ENCODE results near the gene WASL. TPM values are rescaled to one million over a fixed set of nuclear protein-coding genes. Genes with fewer than 3 reads are reported as not detected.

The WASL gene
- total RNA-seq, 2 experiments from 2014 or later: 7.1 to 7.3 TPM

DNA sequence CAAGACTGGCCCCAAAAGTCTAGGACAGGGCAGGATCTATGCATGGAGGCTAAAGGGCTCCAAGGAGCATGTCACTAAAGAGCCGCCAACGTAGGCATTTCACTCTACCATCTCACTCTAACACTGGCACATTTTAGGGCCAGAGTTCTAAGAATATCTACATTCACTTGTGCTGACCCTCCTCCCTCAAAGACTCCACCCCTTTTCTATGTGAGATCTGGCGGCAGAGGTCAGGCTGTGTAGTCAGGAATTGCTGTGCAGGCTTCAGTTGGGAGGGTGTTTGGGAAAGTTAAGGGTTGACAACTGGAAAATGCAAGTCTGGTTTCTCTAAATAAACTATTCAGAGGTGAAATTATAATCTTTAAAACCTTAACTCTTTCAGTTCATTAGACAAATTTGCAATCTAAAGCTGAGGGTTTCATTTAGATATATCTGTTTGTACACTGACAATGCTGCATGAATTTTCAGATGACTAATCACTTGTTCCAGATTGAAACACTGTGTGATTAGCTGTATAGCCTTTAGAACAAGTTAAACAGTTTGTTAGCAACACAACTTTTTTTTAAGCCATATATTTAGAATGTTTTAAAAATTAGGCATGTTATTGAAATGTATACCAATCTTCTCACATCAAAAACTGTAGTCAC, 74.9 kb downstream of the WASL start:
- H3K27me3 Mint-ChIP-seq: no peaks in the 10 kb centered on the region
- CTCF ChIA-PET: interaction anchor here (0.8 kb wide), 1 partner anchor 23 kb away, joined by 3 read pairs; no protein-coding TSS in a partner anchor
- POLR2A ChIA-PET: no interaction called here
- no peaks in the 10 kb centered on the region for H3K9me3 Mint-ChIP-seq
- no peak overlapping the region for H3K27ac Mint-ChIP-seq
- no peaks in the 10 kb centered on the region for H3K4me1 Mint-ChIP-seq
- H3K36me3 Mint-ChIP-seq (ENCODE audit: low read depth): no peaks in the 10 kb centered on the region
- DNase-seq: no peak
- H3K4me3 Mint-ChIP-seq: no peak overlapping the region

DNA sequence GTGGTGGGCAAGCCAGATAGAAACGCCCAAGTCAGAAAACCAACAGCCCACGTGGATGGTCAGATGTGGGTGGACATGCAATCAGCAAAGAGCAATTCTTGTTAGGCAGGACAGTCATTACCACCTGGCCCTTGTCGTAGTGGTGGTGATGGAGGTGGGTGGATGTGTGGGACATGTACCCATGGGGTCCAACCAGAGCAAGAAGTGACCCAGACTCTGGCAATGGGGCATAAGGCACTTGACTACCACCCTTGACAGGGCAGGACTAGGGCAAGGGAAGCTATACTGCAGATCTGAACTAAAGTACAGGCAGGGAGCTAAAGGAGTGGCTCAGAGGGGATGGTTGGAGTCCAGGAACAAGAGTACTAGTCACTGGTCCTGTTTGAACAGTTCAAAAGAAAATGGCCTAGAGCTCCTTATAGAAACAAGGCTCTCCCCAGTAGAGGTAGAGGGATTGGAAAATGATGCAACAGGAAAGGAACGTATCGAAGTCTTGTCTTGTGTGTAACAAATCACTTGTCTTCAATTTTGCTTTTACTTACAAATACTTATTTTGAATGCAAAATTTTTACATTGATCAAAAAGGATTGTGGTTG, 75.6 kb downstream of the WASL start:
- ChIA-PET POLR2A (no interaction called here), CTCF (no interaction called here)
- H3K27ac Mint-ChIP-seq: no peak overlapping the region
- no peak overlapping the region for H3K4me3 Mint-ChIP-seq
- H3K27me3 Mint-ChIP-seq: no peaks in the 10 kb centered on the region
- H3K36me3 Mint-ChIP-seq (ENCODE audit: low read depth): no peaks in the 10 kb centered on the region
- no peaks in the 10 kb centered on the region for H3K4me1 Mint-ChIP-seq
- no peak for DNase-seq
- H3K9me3 Mint-ChIP-seq: no peaks in the 10 kb centered on the region

DNA sequence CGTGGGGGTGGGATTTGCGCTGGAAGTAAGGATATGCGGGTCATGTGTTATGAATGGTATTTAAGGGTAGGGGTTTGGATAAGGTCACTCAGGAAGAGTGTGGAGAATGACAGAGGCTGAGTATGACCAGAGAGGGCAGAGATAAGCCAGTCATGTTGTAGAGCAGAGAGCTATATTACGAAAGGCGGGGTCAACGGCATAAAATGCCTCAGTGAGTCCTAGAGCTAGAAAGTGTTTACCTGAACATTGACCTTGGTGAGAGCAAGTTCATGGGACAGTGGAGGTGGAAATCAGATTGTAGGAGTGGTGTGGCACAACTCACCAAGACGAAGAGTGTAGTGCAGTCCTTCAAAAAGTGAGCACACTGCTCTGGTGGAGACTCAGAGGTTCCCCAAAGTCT, 79.3 kb downstream of the WASL start:
- Mint-ChIP-seq H3K27me3 (no peaks in the 10 kb centered on the region), H3K9me3 (no peaks in the 10 kb centered on the region), H3K4me3 (no peak overlapping the region)

DNA sequence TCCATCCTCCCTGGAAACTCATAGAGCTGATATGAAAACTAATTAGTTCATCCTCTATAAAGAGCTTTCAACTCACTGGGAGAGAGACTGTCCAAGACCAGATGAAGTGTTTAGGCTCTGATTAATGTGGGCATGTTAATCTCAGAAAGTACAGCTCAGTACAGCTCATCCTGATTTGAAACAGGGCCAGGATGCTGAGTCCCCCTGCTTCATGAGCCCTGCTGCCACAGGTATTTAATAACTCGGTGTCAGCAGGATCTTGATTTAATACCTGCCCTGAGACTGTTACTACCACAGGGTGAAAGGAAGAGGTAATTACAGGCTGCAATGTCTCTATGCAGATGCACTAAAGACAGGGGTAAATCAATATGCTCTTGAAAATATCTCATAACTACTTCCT, 82.3 kb downstream of the WASL start:
- H3K4me1 Mint-ChIP-seq: no peaks in the 10 kb centered on the region

More for the DNA sequence above, 79.3 kb downstream of the WASL start:
- CTCF ChIA-PET: no interaction called here
- Mint-ChIP-seq H3K27ac (no peak overlapping the region), H3K4me1 (no peaks in the 10 kb centered on the region), H3K36me3 (ENCODE audit: low read depth) (no peaks in the 10 kb centered on the region)
- DNase-seq: no peak
- POLR2A ChIA-PET: no interaction called here

DNA sequence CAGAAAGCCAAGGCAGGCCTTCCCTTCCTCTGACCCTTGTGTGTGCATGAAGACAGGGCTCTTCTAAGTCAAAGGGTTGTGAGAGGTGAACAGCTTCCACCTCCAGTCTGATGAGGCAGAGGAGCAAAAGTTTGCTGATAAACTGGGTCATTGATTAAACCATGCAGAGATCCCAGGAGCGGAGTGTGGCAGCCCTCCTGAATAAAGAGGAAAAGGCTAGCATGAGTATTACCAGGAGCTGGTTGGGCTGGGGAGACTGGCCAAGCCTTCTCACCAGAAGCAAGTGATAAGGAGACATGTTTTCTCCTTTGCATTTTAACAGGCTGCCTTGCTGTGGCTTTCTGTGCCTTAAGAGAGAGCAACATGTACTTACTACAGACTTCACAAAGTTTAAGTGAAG, 82.9 kb downstream of the WASL start:
- Mint-ChIP-seq H3K36me3 (ENCODE audit: low read depth) (no peaks in the 10 kb centered on the region), H3K27ac (no peak overlapping the region), H3K9me3 (no peaks in the 10 kb centered on the region), H3K4me3 (no peak overlapping the region), H3K4me1 (no peaks in the 10 kb centered on the region), H3K27me3 (peaks cover 5% of the 10 kb centered on the region)
- ChIA-PET CTCF (no interaction called here), POLR2A (no interaction called here)
- DNase-seq: no peak

More for the DNA sequence above, 82.3 kb downstream of the WASL start:
- DNase-seq: no peak
- ChIA-PET POLR2A (no interaction called here), CTCF (no interaction called here)
- Mint-ChIP-seq H3K9me3 (no peaks in the 10 kb centered on the region), H3K27ac (no peak overlapping the region), H3K36me3 (ENCODE audit: low read depth) (no peaks in the 10 kb centered on the region), H3K27me3 (peaks cover 5% of the 10 kb centered on the region), H3K4me3 (no peak overlapping the region)

DNA sequence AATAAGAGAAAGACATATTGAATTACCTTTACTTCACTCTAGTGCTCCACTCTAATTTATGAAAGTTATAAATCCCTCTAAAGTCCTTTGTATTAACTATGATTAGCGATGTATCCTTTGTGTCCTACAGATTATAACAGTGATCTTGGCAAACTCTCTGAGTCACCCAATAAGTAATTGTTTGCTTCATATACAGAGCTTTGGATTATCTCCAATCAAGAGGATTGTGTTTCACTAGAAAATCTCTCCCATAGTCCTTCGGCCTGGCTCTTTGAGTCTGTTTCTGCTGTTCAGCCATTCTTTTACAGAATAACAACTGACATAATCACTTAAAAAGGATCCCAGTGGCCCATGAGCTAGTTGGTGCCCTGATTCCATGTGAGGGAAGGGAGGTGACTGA, 83.6 kb downstream of the WASL start:
- POLR2A ChIA-PET: no interaction called here
- no peak overlapping the region for H3K27ac Mint-ChIP-seq
- H3K4me1 Mint-ChIP-seq: no peaks in the 10 kb centered on the region
- H3K36me3 Mint-ChIP-seq (ENCODE audit: low read depth): no peaks in the 10 kb centered on the region
- H3K4me3 Mint-ChIP-seq: no peak overlapping the region
- no peak for DNase-seq
- CTCF ChIA-PET: no interaction called here
- peaks cover 5% of the 10 kb centered on the region for H3K27me3 Mint-ChIP-seq
- H3K9me3 Mint-ChIP-seq: no peaks in the 10 kb centered on the region

DNA sequence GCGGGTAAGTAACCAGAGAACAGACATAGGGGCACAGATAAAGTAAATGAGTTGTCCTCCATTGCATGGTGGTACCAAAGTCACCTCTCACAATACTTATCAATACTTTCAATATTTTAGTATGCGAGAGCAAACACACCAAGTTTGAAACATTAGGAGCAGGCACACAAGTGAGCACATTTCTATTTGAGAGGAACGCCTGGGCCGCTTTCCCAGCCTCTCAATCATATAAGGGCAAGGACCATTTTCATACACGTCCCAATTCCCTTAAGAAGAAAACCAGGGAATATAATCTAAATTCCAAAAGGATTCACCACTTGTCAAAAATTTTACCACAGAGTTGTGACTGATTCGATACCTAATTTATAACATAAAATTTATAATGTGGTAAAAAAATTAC, 85.6 kb downstream of the WASL start:
- POLR2A ChIA-PET: no interaction called here
- Mint-ChIP-seq H3K36me3 (ENCODE audit: low read depth) (no peaks in the 10 kb centered on the region), H3K27ac (no peak overlapping the region), H3K4me1 (no peaks in the 10 kb centered on the region), H3K9me3 (no peaks in the 10 kb centered on the region), H3K4me3 (no peak overlapping the region), H3K27me3 (peaks cover 7% of the 10 kb centered on the region)
- CTCF ChIA-PET: no interaction called here
- DNase-seq: no peak

DNA sequence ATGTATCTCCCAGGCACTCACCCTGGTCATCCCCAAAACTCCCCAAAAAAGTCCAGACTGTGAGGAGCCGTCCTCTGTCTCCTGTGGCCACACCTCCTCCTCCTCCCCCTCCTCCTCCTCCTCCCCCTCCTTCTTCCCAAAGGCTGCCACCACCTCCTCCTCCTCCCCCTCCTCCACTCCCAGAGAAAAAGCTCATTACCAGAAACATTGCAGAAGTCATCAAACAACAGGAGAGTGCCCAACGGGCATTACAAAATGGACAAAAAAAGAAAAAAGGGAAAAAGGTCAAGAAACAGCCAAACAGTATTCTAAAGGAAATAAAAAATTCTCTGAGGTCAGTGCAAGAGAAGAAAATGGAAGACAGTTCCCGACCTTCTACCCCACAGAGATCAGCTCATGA, 86.0 kb downstream of the WASL start:
- Mint-ChIP-seq H3K4me3 (no peak overlapping the region), H3K4me1 (no peaks in the 10 kb centered on the region), H3K36me3 (ENCODE audit: low read depth) (no peaks in the 10 kb centered on the region), H3K27me3 (peaks cover 7% of the 10 kb centered on the region), H3K27ac (no peak overlapping the region), H3K9me3 (no peaks in the 10 kb centered on the region)
- ChIA-PET CTCF (no interaction called here), POLR2A (no interaction called here)
- DNase-seq: no peak

DNA sequence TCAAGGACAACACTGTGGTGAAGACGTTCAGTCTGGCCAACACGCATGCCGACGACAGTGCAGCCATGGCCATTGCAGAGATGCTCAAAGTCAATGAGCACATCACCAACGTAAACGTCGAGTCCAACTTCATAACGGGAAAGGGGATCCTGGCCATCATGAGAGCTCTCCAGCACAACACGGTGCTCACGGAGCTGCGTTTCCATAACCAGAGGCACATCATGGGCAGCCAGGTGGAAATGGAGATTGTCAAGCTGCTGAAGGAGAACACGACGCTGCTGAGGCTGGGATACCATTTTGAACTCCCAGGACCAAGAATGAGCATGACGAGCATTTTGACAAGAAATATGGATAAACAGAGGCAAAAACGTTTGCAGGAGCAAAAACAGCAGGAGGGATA, 86.5 kb downstream of the WASL start:
- H3K27ac Mint-ChIP-seq: no peak overlapping the region
- DNase-seq: no peak
- H3K9me3 Mint-ChIP-seq: no peaks in the 10 kb centered on the region
- H3K4me1 Mint-ChIP-seq: no peaks in the 10 kb centered on the region
- H3K36me3 Mint-ChIP-seq (ENCODE audit: low read depth): no peaks in the 10 kb centered on the region
- POLR2A ChIA-PET: no interaction called here
- no peak overlapping the region for H3K4me3 Mint-ChIP-seq
- CTCF ChIA-PET: no interaction called here
- peaks cover 7% of the 10 kb centered on the region for H3K27me3 Mint-ChIP-seq

DNA sequence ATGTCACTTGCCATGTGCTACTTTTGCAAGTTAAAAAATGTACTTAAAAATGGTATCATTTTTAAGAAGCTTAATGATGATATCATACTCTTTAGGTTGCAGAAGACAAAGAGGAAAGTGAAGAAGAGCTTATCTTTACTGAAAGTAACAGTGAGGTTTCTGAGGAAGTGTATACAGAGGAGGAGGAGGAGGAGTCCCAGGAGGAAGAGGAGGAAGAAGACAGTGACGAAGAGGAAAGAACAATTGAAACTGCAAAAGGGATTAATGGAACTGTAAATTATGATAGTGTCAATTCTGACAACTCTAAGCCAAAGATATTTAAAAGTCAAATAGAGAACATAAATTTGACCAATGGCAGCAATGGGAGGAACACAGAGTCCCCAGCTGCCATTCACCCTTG, 87.0 kb downstream of the WASL start:
- no peaks in the 10 kb centered on the region for H3K9me3 Mint-ChIP-seq
- H3K27ac Mint-ChIP-seq: no peak overlapping the region
- CTCF ChIA-PET: no interaction called here
- no peaks in the 10 kb centered on the region for H3K4me1 Mint-ChIP-seq
- H3K4me3 Mint-ChIP-seq: no peak overlapping the region
- no peaks in the 10 kb centered on the region for H3K36me3 Mint-ChIP-seq (ENCODE audit: low read depth)
- H3K27me3 Mint-ChIP-seq: peaks cover 7% of the 10 kb centered on the region
- POLR2A ChIA-PET: no interaction called here
- no peak for DNase-seq

DNA sequence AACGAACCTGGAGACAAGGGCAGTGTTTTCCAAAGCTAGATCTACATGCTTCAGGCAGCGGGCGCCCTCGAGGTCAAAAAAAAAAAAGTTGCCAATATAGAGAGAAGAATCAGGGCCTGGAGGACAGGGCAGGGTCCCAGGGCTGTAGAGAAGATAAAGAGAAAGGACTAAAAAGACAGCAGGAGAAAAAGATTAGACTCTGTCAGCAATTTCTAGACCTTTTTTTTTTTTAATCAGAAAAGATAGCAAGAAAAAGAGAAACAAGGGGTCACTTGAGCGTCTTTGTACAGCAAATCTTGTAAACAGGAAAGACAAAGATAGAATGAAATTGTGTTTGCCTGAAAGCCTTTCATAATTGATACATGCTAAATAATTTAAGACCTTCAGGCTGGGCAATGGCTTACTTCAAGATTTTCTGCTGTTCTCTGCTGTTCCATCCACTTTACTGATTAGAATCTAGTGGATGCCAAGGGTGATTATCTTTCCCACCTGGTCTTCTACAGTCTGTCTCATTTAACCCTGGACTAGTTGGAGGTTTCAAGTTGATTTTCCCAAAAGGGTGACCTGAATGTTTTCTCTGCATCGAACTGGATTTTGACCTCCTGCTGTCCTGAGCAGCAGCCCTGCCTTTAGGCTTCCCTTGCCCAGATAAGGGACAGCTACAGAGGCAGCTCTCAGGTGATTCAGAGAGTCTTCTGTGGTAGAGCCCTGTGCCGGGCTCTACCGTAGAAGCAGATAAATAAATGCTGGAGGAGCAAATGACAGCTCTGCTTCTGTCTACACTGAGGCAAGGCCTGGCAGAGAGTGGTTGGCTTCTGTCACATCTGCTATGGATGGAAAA, 88.1 kb downstream of the WASL start:
- CTCF ChIA-PET: interaction anchor here (1.4 kb wide), 1 partner anchor 40 kb away, joined by 3 read pairs; no protein-coding TSS in a partner anchor
- POLR2A ChIA-PET: no interaction called here
- Mint-ChIP-seq H3K9me3 (no peaks in the 10 kb centered on the region), H3K27me3 (peaks cover 7% of the 10 kb centered on the region), H3K4me3 (no peak overlapping the region), H3K4me1 (no peaks in the 10 kb centered on the region), H3K27ac (no peak overlapping the region), H3K36me3 (ENCODE audit: low read depth) (no peaks in the 10 kb centered on the region)
- DNase-seq: no peak

DNA sequence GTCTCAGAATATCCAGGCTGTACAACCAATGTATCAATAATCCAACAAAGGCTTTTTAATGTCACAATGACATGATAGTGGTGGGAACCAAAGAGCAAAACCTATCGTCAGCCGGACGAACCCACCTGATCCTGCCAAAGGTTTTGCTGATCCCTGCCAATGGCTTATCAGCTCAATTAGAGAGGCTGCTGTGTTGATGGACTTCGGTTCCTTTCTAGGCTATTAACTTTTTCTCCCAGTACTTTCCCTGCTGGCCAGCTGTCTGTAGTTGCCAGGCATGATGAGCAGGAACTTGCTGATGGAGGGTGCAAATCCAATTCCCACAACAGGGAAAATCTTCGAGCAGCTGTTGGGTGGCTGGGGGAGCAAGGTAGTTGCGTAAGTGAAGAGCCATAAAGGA, 90.8 kb downstream of the WASL start:
- Mint-ChIP-seq H3K36me3 (ENCODE audit: low read depth) (no peaks in the 10 kb centered on the region), H3K4me3 (no peak overlapping the region), H3K9me3 (no peaks in the 10 kb centered on the region), H3K27ac (no peak overlapping the region), H3K27me3 (peaks cover 7% of the 10 kb centered on the region), H3K4me1 (no peaks in the 10 kb centered on the region)
- POLR2A ChIA-PET: no interaction called here
- CTCF ChIA-PET: no interaction called here
- no peak for DNase-seq

DNA sequence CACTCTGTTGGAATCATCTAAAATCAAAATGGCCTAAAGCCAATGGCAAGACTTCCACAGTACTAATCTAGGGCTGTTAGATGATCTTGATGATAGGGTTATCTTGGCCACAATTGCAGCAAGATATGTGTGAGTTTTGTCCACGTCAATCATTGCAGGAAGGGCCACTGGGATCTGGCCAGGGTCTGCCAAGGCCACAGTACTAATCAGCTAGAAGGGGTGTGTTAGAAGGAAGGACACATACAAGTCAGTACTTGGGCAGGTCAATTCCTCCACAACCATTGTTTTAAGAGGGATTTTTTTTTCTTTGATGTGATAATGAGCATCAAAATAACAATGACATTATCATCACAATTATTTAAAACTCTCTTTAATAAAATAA, 91.5 kb downstream of the WASL start:
- Mint-ChIP-seq H3K27me3 (peaks cover 2% of the 10 kb centered on the region), H3K4me3 (no peak overlapping the region), H3K36me3 (ENCODE audit: low read depth) (no peaks in the 10 kb centered on the region), H3K9me3 (no peaks in the 10 kb centered on the region), H3K27ac (no peak overlapping the region), H3K4me1 (no peaks in the 10 kb centered on the region)
- CTCF ChIA-PET: no interaction called here
- POLR2A ChIA-PET: no interaction called here
- no peak for DNase-seq

Measured in activated CD4-positive, alpha-beta memory T cell treated with anti-CD3 and anti-CD28 coated beads, Interleukin-2, amount 10 ng/mL, durations not matched to agents 7 days and 5 days (primary cell).